AG09319 (cell line): Measurements from ENCODE around the gene AGAP1.

Source experiments
- DNase-seq: peaks from one replicate; pipeline ENCODE4 v3.0.0-alpha.2; 2010; ENCODE audit warnings: low read depth; ENCODE audit errors: extremely low read depth
- CTCF ChIP-seq: IDR thresholded peaks from 2 replicates; pipeline ENCODE4 v1.5.1; 2011; ENCODE audit warnings: low read depth, mild to moderate bottlenecking, inconsistent platforms, low read length, moderate library complexity

AGAP1 gene

GRCh38 chr2:235543851-235544688 is 50.2 kb downstream of the AGAP1 start:
- no peak for TF ChIP-seq CTCF
- no peak for DNase-seq

DNA sequence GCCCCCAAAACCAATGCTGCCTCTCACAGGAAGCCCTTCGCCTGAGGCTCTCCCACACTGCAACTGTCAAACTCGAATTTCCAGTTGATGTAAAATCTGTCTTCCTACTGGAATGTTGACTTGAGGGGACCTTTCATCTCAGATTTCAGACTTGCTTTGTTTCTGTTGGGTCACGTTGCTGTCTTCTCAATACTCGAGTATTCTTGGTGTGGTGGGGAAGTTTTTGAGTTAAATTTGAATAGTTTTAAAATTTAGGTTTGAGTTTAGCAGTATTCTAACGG is 50.8 kb downstream of the AGAP1 start:
- DNase-seq = no peak
- no peak for TF ChIP-seq CTCF

- no peak for TF ChIP-seq CTCF
- DNase-seq = no peak
These were observed 51.7 kb downstream of the AGAP1 start for GRCh38 chr2:235545339-235546150.

DNA sequence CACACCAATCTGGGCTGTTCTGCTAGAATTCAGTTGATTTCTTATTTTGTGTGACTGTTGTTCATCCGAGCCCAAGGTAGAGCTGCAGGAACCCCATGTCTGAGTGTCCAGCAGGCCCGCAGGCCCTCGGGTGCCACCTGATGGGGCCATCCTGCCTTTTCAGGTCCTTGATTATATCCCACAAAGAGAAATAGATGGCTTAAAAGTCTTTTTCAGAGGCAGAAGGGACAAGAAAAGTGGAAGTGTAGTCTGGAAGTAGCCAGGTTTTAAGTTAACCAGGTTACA is 52.2 kb downstream of the AGAP1 start:
- TF ChIP-seq CTCF = no peak
- no peak for DNase-seq

DNA sequence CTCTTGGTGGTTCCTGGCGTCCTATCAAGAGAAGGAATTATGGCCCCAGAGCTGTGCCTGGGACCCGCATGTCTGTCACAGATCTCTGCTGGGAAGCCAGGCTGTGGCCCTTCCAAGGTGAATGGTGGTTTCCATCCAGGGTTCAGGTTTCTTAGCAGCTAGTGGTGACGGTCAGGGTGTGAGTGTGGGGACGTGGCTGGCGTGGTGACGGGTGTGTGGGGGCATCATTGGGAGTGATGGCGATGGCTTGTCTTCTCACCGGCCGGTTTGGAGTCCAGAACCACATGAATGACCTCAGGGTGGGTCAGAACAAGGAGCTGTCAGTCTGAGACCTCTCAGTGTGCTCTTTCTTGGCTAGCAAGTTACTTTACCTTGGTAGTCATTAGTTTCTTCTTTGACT is 52.6 kb downstream of the AGAP1 start:
- TF ChIP-seq CTCF = no peak
- DNase-seq = no peak

- no peak for TF ChIP-seq CTCF
These were observed 56.0 kb downstream of the AGAP1 start for GRCh38 chr2:235549735-235550377.

DNA sequence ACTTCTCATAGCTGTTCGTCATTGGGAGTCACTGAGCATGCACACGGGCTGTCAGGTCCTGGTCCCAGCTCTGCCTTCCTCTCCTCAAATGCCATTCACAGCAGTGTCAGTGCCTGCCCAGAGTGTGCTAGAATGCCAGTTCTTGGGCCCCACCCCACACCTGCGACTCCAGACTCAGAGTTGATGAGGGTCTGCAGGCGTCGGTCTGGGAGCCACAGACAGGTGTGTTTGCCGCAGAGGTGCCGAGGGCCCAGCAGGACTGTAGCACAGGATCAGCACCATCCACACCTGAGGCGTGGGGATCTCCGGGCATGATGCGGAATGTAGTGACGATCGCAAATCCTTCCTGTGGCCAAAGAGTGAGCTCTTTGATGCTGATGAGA is 56.5 kb downstream of the AGAP1 start:
- no peak for TF ChIP-seq CTCF

More at GRCh38 chr2:235549735-235550377, 56.0 kb downstream of the AGAP1 start:
- no peak for DNase-seq

More for the DNA sequence above, 56.5 kb downstream of the AGAP1 start:
- no peak for DNase-seq
